ENCODE data around the gene SIPA1L3.

DNA sequence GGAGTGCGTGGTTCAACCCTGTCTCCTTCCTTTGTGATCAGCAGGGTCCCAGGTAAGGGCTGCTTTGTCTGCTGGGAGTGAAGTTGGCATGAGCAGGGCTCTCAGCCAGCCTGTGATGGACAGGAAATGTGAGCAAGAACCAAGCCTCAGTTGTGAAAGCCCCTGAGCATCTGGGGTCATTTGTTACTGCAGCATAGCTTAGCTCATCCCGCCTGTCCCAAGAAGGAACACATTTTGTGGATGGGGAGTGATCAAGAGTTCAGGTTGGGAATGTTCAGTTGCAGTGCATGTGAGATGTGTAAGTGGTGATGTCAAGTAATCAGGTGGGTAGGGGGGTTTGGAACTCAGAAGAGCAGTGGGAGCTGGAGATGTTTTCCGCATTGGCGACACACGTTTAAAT, 164.6 kb downstream of the SIPA1L3 start:
- TF ChIP-seq, protein P1, sequence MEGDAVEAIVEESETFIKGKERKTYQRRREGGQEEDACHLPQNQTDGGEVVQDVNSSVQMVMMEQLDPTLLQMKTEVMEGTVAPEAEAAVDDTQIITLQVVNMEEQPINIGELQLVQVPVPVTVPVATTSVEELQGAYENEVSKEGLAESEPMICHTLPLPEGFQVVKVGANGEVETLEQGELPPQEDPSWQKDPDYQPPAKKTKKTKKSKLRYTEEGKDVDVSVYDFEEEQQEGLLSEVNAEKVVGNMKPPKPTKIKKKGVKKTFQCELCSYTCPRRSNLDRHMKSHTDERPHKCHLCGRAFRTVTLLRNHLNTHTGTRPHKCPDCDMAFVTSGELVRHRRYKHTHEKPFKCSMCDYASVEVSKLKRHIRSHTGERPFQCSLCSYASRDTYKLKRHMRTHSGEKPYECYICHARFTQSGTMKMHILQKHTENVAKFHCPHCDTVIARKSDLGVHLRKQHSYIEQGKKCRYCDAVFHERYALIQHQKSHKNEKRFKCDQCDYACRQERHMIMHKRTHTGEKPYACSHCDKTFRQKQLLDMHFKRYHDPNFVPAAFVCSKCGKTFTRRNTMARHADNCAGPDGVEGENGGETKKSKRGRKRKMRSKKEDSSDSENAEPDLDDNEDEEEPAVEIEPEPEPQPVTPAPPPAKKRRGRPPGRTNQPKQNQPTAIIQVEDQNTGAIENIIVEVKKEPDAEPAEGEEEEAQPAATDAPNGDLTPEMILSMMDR (IDR thresholded peaks at IDR 0.05) = no peak
- TF ChIP-seq POLR2A (IDR thresholded peaks at IDR 0.05) = no peak

Data from heart left ventricle (tissue), 13 donors.